Measurements from ENCODE around the gene RANGAP1. TPM values are rescaled to one million over a fixed set of nuclear protein-coding genes. Genes with fewer than 3 reads are reported as not detected.
A peak's percentile ranks its signal among the peaks of the same experiment; 100 is the strongest.

The RANGAP1 gene
- total and polyA plus RNA-seq, 2 of the 13 experiments (the other 11 are each of a cell fraction or from before 2014, with no cell fraction given) = 51.8 to 83.9 TPM

GRCh38 chr22:41234815-41235695 is 50.9 kb downstream of the RANGAP1 start (continued):
- TF ChIP-seq GZF1 (CRISPR knock-in tag; IDR thresholded peaks at IDR 0.05) (no peak), RNF219 (CRISPR knock-in tag; IDR thresholded peaks at IDR 0.05) (no peak), ZNF749 (CRISPR knock-in tag; IDR thresholded peaks at IDR 0.05; ENCODE audit: borderline replicate concordance) (no peak), FOSL2 (CRISPR knock-in tag; IDR thresholded peaks at IDR 0.05) (peak; percentile 71), RARA (CRISPR knock-in tag; IDR thresholded peaks at IDR 0.05) (peak; percentile 83), ZNF660 (CRISPR knock-in tag; IDR thresholded peaks at IDR 0.05; ENCODE audit: borderline replicate concordance, low read depth) (no peak), CERS6 (CRISPR knock-in tag; IDR thresholded peaks at IDR 0.05) (no peak), ZNF574 (CRISPR knock-in tag; IDR thresholded peaks at IDR 0.05) (0 out of 2 replicates have a peak, but pooled peaks have one; percentile 24), HOXA3 (CRISPR knock-in tag; IDR thresholded peaks at IDR 0.05) (peak; percentile 75), ATF6 (CRISPR knock-in tag; conservative IDR thresholded peaks at IDR 0.05) (no peak), PATZ1 (CRISPR knock-in tag; IDR thresholded peaks at IDR 0.05) (peak; percentile 99), ZBTB39 (CRISPR knock-in tag; IDR thresholded peaks at IDR 0.05) (no peak), KAT7 (CRISPR knock-in tag; IDR thresholded peaks at IDR 0.05; ENCODE audit: borderline replicate concordance) (no peak), PBX2 (CRISPR knock-in tag; IDR thresholded peaks at IDR 0.05) (no peak)
